K562 (cell line): ENCODE measurements around the gene AZU1. TPM values are rescaled to one million over a fixed set of nuclear protein-coding genes. Genes with fewer than 3 reads are reported as not detected.

Source experiments
- ARID3B ChIP-seq: fragments of 250-450 bp; sonication (Bioruptor Pico); IDR thresholded peaks from 2 replicates; pipeline ENCODE4 v1.4.0; 2020; ENCODE audit warnings: borderline replicate concordance
- ASH1L ChIP-seq: fragments of 450-650 bp; IDR thresholded peaks from 2 replicates; pipeline ENCODE4 v1.6.1; 2018; ENCODE audit warnings: borderline replicate concordance, mild to moderate bottlenecking, low read depth; ENCODE audit not compliant: partially characterized antibody
- CSDE1 ChIP-seq, 2 experiments: fragments of 450-650 bp; IDR thresholded peaks; 2 replicates each; pipeline ENCODE4 v1.6.1; 2016; ENCODE audit warnings: mild to moderate bottlenecking in 1 of 2
- HCFC1 ChIP-seq: IDR thresholded peaks from 2 replicates; pipeline ENCODE4 v1.6.1; 2012; ENCODE audit warnings: low read depth, low read length, improper control_type of control experiment
- HMGN3 ChIP-seq: IDR thresholded peaks from 2 replicates; pipeline ENCODE4 v1.6.1; 2011; ENCODE audit warnings: borderline replicate concordance, low read depth, mild to moderate bottlenecking, mixed read lengths, low read length; ENCODE audit not compliant: insufficient read length; ENCODE audit errors: extremely low read depth
- PHF8 ChIP-seq: fragments of 200-600 bp; sonication (generic); IDR thresholded peaks from 2 replicates; pipeline ENCODE4 v1.6.1; 2012; ENCODE audit warnings: mixed run types, mild to moderate bottlenecking, inconsistent platforms, low read length, moderate library complexity, borderline replicate concordance
- RHOXF2B ChIP-seq: fragments of 250-450 bp; sonication (Bioruptor Pico); conservative IDR thresholded peaks from 2 replicates; pipeline ENCODE4 v1.5.1; 2021
- RUNX1 ChIP-seq: sonication (generic); IDR thresholded peaks from 2 replicates; pipeline ENCODE4 v1.6.1; 2016; ENCODE audit warnings: antibody characterized with exemption, low read depth
- SLC30A9 ChIP-seq: fragments of 250-450 bp; sonication (Bioruptor Pico); IDR thresholded peaks from 2 replicates; pipeline ENCODE4 v1.8.0; 2022; ENCODE audit warnings: mild to moderate bottlenecking, moderate library complexity
- TCFL5 ChIP-seq: fragments of 250-450 bp; sonication (Bioruptor Pico); conservative IDR thresholded peaks from 2 replicates; pipeline ENCODE4 v1.6.1; 2021; ENCODE audit warnings: mild to moderate bottlenecking, moderate library complexity, matching md5 sums
- TOE1 ChIP-seq, 2 experiments: fragments of 450-650 bp in 1 of 2; sonication (generic) in 1 of 2; formaldehyde crosslinking in 1 of 2; IDR thresholded peaks; 2 replicates each; pipeline versions ENCODE4 v1.7.1 to v1.8.0; 2016 to 2022; ENCODE audit warnings: borderline replicate concordance in 2 of 2, mild to moderate bottlenecking in 2 of 2, antibody characterized with exemption in 1 of 2, inconsistent platforms in 1 of 2, low read depth in 1 of 2, missing genetic modification reagents in 1 of 2, moderate library complexity in 1 of 2
- ZNF512 ChIP-seq: IDR thresholded peaks from 2 replicates; pipeline ENCODE4 v1.6.1; 2016; ENCODE audit warnings: missing genetic modification characterization, missing compliant biosample characterization
- ZNF584 ChIP-seq: fragments of 200-800 bp; sonication (Bioruptor generic); IDR thresholded peaks from 2 replicates; pipeline ENCODE4 v1.6.1; 2016; ENCODE audit warnings: low read depth, mild to moderate bottlenecking, missing genetic modification characterization, missing compliant biosample characterization
- ZNF764 ChIP-seq: fragments of 250-450 bp; sonication (Bioruptor Pico); IDR thresholded peaks from 2 replicates; pipeline ENCODE4 v1.4.0; 2020; ENCODE audit warnings: low read depth, mild to moderate bottlenecking, moderate library complexity
- polyA plus RNA-seq, 8 experiments: library from polyadenylated mRNA; depleted of rRNA in 4 of 8; stranded (reverse) in 5 of 8; unstranded in 3 of 8; fragments of >200 nt; fragmentation: Nextera tagmentation in 2 of 8; fragmentation: Illumina TruSeq in 1 of 8; extraction: Ambion mirVana in 2 of 8; extraction: Trizol in 1 of 8; gene quantifications; 2 replicates each; pipeline versions ENCODE4 v1.2.1 to v1.2.3, GENCODE V29; 2011 to 2014; ENCODE audit warnings: inconsistent platforms in 1 of 8, missing spikeins in 1 of 8
- total RNA-seq, 7 experiments: library from RNA; depleted of rRNA in 6 of 7; stranded (reverse); fragments of >200 nt in 6 of 7; fragmentation: Illumina TruSeq in 2 of 7; extraction: Trizol in 2 of 7; gene quantifications; 2 replicates each; pipeline versions ENCODE4 v1.2.1 to v1.2.3, GENCODE V29; 2011 to 2021; ENCODE audit warnings: low replicate concordance in 1 of 7
- TF ChIP-seq, protein P1 (sequence below): sonication (generic); formaldehyde crosslinking; IDR thresholded peaks from 2 replicates; pipeline ENCODE4 v1.8.1; 2023; ENCODE audit warnings: mild to moderate bottlenecking, missing genetic modification reagents
- TF ChIP-seq, protein P2 (sequence below): fragments of 250-450 bp; sonication (Bioruptor Pico); IDR thresholded peaks from 2 replicates; pipeline ENCODE4 v1.5.0; 2022; ENCODE audit warnings: mild to moderate bottlenecking
- TF ChIP-seq, protein P3 (sequence below): fragments of 250-450 bp; sonication (Bioruptor Pico); IDR thresholded peaks from 2 replicates; pipeline ENCODE4 v1.4.0; 2020

AZU1 gene
- total and polyA plus RNA-seq, 9 of the 15 experiments (the other 6 are each of a cell fraction or from before 2014, with no cell fraction given): 0.29 to 1.9 (median 0.59) TPM; not detected in 3

- TF ChIP-seq TOE1 (IDR thresholded peaks at IDR 0.05; ENCODE audit: borderline replicate concordance) (peak; percentile 100), TOE1 (CRISPR knock-in tag; IDR thresholded peaks at IDR 0.05; ENCODE audit: borderline replicate concordance, low read depth) (no peak), HCFC1 (peak; percentile 96), TCFL5 (CRISPR knock-in tag) (no peak), HMGN3 (peak; percentile 74), SLC30A9 (no peak), RUNX1 (peak; percentile 38; the same call in 1 of the 2 replicates), RHOXF2B (CRISPR knock-in tag) (no peak), CSDE1 (IDR thresholded peaks at IDR 0.05) (peak in 1 of 2 experiments; percentile 99; a peak in 2 of 4 replicates), ZNF764 (CRISPR knock-in tag) (no peak), ASH1L (peak; percentile 96), PHF8 (peak; percentile 69; the same call in 1 of the 2 replicates), ZNF584 (peak; percentile 89), ZNF512 (tag) (no peak), ARID3B (CRISPR knock-in tag) (no peak)
- TF ChIP-seq, protein P1, sequence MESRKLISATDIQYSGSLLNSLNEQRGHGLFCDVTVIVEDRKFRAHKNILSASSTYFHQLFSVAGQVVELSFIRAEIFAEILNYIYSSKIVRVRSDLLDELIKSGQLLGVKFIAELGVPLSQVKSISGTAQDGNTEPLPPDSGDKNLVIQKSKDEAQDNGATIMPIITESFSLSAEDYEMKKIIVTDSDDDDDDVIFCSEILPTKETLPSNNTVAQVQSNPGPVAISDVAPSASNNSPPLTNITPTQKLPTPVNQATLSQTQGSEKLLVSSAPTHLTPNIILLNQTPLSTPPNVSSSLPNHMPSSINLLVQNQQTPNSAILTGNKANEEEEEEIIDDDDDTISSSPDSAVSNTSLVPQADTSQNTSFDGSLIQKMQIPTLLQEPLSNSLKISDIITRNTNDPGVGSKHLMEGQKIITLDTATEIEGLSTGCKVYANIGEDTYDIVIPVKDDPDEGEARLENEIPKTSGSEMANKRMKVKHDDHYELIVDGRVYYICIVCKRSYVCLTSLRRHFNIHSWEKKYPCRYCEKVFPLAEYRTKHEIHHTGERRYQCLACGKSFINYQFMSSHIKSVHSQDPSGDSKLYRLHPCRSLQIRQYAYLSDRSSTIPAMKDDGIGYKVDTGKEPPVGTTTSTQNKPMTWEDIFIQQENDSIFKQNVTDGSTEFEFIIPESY (CRISPR knock-in tag): peak; percentile 83
- TF ChIP-seq, protein P2, sequence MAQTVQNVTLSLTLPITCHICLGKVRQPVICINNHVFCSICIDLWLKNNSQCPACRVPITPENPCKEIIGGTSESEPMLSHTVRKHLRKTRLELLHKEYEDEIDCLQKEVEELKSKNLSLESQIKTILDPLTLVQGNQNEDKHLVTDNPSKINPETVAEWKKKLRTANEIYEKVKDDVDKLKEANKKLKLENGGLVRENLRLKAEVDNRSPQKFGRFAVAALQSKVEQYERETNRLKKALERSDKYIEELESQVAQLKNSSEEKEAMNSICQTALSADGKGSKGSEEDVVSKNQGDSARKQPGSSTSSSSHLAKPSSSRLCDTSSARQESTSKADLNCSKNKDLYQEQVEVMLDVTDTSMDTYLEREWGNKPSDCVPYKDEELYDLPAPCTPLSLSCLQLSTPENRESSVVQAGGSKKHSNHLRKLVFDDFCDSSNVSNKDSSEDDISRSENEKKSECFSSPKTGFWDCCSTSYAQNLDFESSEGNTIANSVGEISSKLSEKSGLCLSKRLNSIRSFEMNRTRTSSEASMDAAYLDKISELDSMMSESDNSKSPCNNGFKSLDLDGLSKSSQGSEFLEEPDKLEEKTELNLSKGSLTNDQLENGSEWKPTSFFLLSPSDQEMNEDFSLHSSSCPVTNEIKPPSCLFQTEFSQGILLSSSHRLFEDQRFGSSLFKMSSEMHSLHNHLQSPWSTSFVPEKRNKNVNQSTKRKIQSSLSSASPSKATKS: no peak
- TF ChIP-seq, protein P3, sequence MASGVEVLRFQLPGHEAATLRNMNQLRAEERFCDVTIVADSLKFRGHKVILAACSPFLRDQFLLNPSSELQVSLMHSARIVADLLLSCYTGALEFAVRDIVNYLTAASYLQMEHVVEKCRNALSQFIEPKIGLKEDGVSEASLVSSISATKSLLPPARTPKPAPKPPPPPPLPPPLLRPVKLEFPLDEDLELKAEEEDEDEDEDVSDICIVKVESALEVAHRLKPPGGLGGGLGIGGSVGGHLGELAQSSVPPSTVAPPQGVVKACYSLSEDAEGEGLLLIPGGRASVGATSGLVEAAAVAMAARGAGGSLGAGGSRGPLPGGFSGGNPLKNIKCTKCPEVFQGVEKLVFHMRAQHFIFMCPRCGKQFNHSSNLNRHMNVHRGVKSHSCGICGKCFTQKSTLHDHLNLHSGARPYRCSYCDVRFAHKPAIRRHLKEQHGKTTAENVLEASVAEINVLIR (CRISPR knock-in tag): 0 out of 2 replicates have a peak, but pooled peaks have one; percentile 16
These were observed 30.7 kb upstream of the AZU1 start, which contains the start of gene PTBP1 (continued) for GRCh38 chr19:796692-797527.
